Activated CD4-positive, alpha-beta T cell treated with anti-CD3 and anti-CD28 coated beads, Interleukin-2, amount 50 U/mL, for 24 hours (primary cell): ENCODE results near the gene FSTL3.
"Not testable (repeated sequence)": the region's sequence is repeated elsewhere in the genome, so short reads cannot be mapped to it uniquely, and the experiment has no call there.

Experiments
- DNase-seq, 2 donors: peaks; one replicate each; pipeline ENCODE4 v3.0.0-alpha.2; 2020; ENCODE audit warnings: low read depth in 1 of 2, low spot score in 1 of 2

Gene FSTL3

DNA sequence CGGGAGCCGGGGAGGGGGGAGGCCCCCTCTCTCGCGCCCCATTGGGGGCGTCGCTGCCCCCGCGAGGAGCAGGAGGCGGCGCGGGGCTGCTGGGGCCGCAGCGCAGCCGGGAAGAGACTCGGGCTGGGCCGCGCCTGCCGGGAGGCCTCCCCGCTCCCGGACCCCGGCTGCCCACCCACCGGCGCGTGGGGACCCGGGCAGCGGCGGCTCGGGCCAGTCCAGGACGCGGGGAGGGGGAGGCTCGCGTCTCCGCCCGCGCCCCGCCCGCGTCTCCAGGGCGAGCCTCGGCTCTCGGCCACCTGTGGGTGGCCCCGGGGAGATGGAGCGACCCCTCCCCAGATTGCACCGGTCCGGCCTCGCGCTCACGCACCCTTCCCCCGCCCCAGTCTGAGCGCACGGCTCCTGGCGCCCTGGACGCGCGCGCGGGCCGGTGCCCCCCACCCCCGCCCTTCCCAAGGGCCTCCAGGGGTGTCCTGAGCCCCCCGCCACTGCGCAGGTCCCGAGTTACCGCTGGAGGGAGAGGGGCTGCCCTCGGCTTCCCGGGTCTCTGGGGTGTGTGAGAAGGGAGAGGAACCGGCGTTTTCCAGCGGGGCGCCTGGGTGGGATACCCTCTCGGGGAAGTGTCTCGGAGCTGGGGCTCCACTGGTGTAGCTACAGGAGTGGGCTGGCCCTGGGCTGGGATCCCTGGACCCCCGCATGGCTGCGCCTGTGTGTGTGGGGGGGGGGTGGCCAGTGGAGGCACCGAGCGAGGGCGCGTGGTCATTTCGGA, 33.2 kb downstream of the FSTL3 start:
- DNase-seq, result no peak

- no peak for DNase-seq
Measured at GRCh38 chr19:709965-710571, 33.9 kb downstream of the FSTL3 start.

DNA sequence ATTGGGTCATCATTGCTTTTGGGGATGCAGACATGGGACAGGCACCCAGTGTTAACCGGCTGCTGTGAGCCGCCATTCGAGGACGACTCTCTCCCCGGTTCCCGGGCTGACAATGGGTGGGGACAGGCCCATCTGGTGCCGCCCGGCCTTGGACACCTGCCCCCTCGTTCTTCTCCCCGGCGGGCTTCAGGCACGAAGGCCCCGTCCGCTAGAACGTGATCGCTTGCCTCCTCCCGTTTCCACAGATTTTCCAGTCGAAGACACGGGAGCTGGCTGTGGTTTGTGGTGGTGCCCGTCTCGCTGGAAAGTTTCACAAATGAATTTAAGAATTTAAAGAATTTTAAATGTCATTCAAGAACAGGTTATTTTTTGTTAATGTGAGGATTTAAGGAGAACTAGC, 34.6 kb downstream of the FSTL3 start:
- DNase-seq, result no peak

GRCh38 chr19:711254-711653, 35.1 kb downstream of the FSTL3 start:
- no peak for DNase-seq

DNA sequence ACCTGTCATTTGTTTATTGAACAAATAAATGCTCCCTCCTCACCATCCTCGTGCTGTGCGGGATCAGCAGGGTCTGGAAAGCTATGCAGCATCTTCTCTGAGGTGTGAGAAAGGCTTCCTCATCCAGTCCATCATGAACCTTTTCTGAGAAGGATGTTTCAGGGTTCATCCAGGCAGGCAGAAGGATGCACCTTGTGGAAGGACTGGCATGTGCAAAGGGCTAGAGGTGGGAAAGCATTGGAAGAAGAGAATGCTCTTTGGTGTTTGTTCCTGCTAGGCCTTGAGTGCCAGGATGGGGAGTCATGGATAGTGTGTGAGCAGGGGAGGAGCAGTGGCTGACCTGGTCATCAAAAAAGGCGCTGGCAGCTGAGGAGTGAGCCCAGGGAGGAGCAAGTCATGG, 39.2 kb downstream of the FSTL3 start:
- no peak for DNase-seq

GRCh38 chr19:718251-718951, 42.2 kb downstream of the FSTL3 start:
- DNase-seq, result no peak

GRCh38 chr19:718991-719512, 42.9 kb downstream of the FSTL3 start:
- DNase-seq, result no peak

DNA sequence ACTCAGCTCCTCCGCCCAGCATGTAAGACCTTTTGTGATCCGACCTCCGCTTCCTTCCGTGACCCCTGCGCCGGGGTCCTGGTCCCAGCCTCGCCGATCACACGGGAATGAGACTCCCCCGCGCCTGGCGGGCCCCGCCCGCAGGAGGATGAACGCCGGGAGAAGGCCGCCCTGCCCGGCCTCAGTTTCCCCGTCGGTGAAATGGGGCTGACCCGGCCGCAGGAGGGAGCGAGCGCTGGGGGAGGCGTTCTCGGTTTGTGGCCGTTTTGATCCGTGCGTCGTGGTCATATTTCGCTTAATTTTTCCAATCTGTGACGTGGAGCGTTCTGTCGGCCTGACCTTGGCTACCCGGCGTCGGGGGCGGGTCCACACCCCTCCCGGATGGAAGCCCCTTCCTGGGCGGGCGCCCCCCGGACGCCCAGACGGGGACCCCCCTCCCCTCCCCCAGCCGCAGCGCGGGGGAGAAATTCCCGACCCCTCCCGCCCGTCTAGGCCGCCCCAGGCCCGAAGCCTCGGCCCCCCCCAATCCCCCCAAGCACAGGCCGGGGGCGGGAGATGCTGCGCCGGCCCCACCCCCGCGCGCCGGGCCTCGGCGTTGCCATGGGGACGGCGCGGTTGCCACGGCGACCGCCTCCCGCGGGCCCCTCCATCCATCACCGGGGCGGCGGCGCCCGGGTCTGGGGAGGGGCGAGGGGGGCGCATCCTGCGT, 43.6 kb downstream of the FSTL3 start:
- DNase-seq, result no peak

- DNase-seq, result no peak
Measured at GRCh38 chr19:720345-721160, 44.4 kb downstream of the FSTL3 start.

DNA sequence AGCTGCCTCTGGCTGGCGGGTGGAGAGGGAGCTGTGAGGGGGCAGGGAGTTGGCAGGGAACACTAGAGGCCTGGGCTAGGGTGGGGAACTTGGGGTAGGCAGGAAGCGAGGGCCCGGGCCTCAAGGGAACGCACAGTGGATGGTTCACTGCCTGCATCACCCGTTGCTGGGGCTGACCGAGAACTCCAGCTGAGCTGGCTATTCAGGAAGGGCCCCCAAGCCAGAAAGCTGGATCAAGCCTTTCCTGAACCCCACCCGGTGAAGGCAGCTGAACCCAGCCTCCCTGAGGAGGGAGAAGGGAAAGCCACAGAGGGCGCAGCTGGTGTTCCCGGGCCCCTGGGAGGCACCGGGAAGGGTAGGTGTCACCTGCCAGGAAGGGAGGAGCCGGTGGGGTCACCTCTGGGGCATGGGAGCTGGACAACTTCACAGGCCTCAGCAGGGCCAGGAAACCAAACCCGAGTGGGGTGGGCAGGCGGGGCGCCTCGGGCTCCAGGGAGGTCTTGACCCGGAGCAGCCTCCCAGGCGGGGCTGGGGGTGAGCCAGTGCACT, 46.4 kb downstream of the FSTL3 start:
- no peak for DNase-seq

- DNase-seq, result no peak
Measured at GRCh38 chr19:723247-723646, 47.1 kb downstream of the FSTL3 start.

DNA sequence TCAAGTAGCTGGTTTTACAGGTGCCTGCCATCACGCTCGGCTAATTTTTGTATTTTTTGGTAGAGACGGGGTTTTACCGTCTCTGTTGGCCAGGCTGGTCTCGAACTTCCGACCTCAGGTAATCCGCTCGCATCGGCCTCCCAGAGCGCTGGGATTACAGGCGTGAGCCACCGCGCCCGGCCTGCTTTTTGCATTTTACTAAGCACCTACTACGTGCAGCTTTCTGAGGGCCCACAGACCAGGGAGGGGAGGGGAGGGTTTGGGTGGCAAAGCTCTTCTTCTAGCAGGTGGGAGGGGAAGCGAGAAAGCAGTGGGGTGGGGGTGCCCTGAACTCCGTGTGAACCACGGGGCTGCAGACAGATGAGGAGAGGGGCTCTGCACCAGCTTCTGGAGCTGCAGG, 47.5 kb downstream of the FSTL3 start:
- no peak for DNase-seq

DNA sequence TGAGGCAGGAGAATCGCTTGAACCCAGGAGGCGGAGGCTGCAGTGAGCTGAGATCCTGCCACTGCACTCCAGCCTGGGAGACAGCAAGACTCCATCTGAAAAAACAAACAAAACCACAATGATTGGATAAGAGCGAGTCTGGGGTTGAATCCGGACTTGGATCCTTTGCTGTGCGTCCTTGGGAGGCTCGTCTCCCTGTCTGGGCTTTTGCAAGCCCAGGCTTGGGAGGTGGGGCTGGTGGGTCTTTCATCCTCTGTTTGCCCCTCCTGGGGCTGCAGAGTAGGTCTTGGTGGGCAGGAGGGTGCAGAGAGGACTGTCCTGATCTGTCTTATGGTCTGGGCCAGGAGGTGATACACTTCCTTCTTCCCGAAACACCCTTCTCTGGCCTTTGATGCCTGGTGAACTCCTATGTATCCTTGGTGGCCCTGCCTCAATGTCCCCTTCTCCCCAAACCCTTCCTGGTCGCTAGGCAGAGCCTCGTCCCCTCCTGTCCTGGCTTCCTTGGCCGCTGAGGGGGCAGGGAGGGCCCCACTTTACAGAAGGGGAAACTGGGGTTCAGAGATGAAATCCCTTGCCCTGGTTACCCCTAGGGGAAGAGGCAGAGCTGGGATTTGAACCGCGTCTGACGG, 49.4 kb downstream of the FSTL3 start:
- no peak for DNase-seq

DNA sequence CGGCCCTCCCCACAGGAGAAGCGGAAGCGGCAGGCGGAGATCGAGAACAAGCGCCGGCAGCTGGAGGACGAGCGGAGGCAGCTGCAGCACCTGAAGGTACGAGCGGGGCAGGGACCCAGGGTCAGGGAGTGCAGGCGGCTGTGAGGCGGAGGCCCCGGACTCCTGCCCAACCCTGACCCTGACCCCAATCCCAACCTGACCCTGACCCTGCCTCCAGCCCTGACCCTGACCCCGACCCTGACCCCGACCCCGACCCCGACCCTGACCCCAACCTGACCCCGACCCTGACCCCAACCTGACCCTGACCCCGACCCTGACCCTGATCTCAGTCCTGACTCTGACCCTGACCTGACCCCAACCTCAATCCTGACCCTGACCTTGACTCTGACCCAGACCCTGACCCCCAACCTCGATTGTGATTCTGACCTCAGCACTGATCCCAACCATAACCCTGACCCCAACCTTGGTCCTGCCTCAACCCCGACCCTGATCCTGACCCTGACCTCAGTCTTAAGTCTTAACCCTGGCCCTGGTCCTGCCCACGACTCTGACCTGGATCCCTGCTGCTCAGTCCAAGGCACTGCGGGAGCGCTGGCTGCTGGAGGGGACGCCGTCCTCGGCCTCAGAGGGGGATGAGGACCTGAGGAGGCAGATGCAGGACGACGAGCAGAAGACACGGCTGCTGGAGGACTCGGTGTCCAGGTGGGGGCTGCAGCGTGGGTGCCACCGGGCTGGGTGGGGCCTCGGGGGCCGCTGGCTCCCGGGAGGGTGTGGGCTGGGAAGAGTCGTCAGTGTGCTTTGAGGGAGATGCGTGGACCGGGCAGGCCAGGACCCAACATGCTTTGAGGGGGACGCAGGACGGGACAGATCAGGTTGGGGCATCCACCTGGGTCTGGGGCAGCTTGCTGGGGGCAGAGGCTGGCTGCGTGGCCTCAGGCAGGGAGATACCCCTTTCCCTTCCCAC, 51.1 kb downstream of the FSTL3 start:
- no peak for DNase-seq

- no peak for DNase-seq
Measured at GRCh38 chr19:728011-728410, 51.8 kb downstream of the FSTL3 start.

- not testable (repeated sequence) for DNase-seq
Measured at GRCh38 chr19:729564-729963, 53.4 kb downstream of the FSTL3 start.

- DNase-seq, result no peak
Measured at GRCh38 chr19:729965-730668, 53.9 kb downstream of the FSTL3 start.

GRCh38 chr19:731000-731399, 54.8 kb downstream of the FSTL3 start:
- DNase-seq, result no peak
